DND-41 (cell line): ENCODE data around the gene PRR19.

Experiments
- CTCF ChIP-seq: IDR thresholded peaks from 2 replicates; pipeline ENCODE4 v1.5.1; 2012; ENCODE audit warnings: borderline replicate concordance, low read length, moderate library complexity, mild to moderate bottlenecking; ENCODE audit not compliant: poor library complexity, severe bottlenecking; ENCODE audit errors: extremely low read depth
- EZH2 ChIP-seq: IDR thresholded peaks from 3 replicates; pipeline ENCODE4 v1.6.1; 2012; ENCODE audit warnings: borderline replicate concordance, low read depth, mild to moderate bottlenecking, moderate library complexity, low read length, inconsistent platforms; ENCODE audit not compliant: severe bottlenecking

- TF ChIP-seq CTCF (no peak), EZH2 (no peak)
Observed at GRCh38 chr19:42324655-42325307, 22.8 kb downstream of the PRR19 start.
